ENCODE results near the gene LRCH2. TPM values are rescaled to one million over a fixed set of nuclear protein-coding genes. Genes with fewer than 3 reads are reported as not detected.

Gene LRCH2
- total and polyA plus RNA-seq, 4 experiments from 2014 or later, result not detected

DNA sequence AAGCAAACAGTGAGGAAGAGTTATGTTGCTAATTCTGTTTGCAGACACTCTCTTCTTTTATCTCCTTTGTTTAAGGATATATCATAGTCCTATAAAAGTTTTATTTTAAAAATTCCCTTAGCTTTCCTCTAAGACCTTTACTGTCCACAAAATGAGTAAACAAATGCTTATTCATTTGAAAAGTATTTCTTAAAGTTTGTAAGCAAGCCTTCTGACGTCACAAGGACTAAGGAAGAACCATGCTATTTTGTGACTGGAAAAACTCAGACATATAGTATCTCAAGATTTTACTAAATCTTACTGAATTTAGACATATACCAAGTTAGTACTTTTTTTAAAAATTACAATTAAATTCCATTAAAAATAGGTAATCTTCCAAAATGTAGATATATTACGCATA is 49.9 kb downstream of the LRCH2 start:
- POLR2A ChIA-PET (ENCODE audit: partially characterized antibody), result no interaction called here
- Histone ChIP-seq H3K27ac (ENCODE audit: low read depth, low read length) (no peak overlapping the region), H3K9me3 (ENCODE audit: control insufficient read depth in 1 of 2, low read length in 2 of 2) (no peaks in the 10 kb centered on the region), H3K27me3 (ENCODE audit: insufficient read depth, low read length) (no peaks in the 10 kb centered on the region), H3K4me3 (ENCODE audit: low read length in 2 of 2) (no peak overlapping the region), H3K4me1 (ENCODE audit: insufficient read depth, low read length) (no peaks in the 10 kb centered on the region), H3K36me3 (ENCODE audit: insufficient read depth, low read length) (no peaks in the 10 kb centered on the region)
- CTCF ChIA-PET (ENCODE audit: partially characterized antibody), result no interaction called here
- no peaks in the 10 kb centered on the region for H3K27me3 Mint-ChIP-seq
- no peak for DNase-seq
- peaks cover 0 to 5% (median 0%) of the 10 kb centered on the region in 8 donors for H3K9me3 Mint-ChIP-seq
- H3K4me3 Mint-ChIP-seq, result no peak overlapping the region
- intact Hi-C loops (cut with micrococcal nuclease), result no loop called here
- no peak overlapping the region for H3K27ac Mint-ChIP-seq
- no peaks in the 10 kb centered on the region for H3K4me1 Mint-ChIP-seq
- H3K36me3 Mint-ChIP-seq, result no peaks in the 10 kb centered on the region

DNA sequence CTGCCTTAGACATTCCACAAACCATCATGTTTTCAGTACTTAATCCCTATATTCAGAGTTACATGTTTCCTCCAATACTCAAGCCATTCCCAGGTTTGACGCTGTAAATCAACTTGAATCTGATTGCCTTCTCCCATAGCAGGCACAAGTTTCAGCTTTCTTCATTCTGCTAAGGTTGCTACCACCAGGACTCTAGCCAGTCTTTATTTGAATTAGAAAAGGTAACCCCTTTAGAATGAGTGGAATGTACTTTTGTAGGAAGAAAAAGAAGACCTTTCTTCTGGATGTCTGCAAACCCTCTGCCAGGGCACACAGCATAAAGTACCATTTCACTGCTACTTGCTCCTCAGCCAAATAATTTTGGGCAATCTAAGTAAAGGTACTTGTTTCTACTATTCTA is 55.4 kb downstream of the LRCH2 start:
- Histone ChIP-seq H3K27me3 (ENCODE audit: insufficient read depth, low read length) (no peaks in the 10 kb centered on the region), H3K4me1 (ENCODE audit: insufficient read depth, low read length) (no peaks in the 10 kb centered on the region), H3K9me3 (ENCODE audit: control insufficient read depth in 1 of 2, low read length in 2 of 2) (no peaks in the 10 kb centered on the region), H3K27ac (ENCODE audit: low read depth, low read length) (no peak overlapping the region), H3K36me3 (ENCODE audit: insufficient read depth, low read length) (no peaks in the 10 kb centered on the region), H3K4me3 (ENCODE audit: low read length in 2 of 2) (no peak overlapping the region)
- no peak overlapping the region for H3K4me3 Mint-ChIP-seq
- no peaks in the 10 kb centered on the region for H3K36me3 Mint-ChIP-seq
- no peak for DNase-seq
- POLR2A ChIA-PET (ENCODE audit: partially characterized antibody), result no interaction called here
- H3K4me1 Mint-ChIP-seq, result no peaks in the 10 kb centered on the region
- no peaks in the 10 kb centered on the region for H3K27me3 Mint-ChIP-seq
- CTCF ChIA-PET (ENCODE audit: partially characterized antibody), result no interaction called here
- intact Hi-C loops (cut with micrococcal nuclease), result no loop called here
- no peak overlapping the region for H3K27ac Mint-ChIP-seq
- peaks cover 0 to 7% (median 0%) of the 10 kb centered on the region in 8 donors for H3K9me3 Mint-ChIP-seq

- peaks cover 0 to 7% (median 0%) of the 10 kb centered on the region in 8 donors for H3K9me3 Mint-ChIP-seq
- no peaks in the 10 kb centered on the region for H3K4me1 Mint-ChIP-seq
- ChIA-PET POLR2A (ENCODE audit: partially characterized antibody) (no interaction called here), CTCF (ENCODE audit: partially characterized antibody) (no interaction called here)
- H3K4me3 ChIP-seq (ENCODE audit: low read length in 2 of 2), result no peak overlapping the region
- H3K4me3 Mint-ChIP-seq, result no peak overlapping the region
- intact Hi-C loops (cut with micrococcal nuclease), result no loop called here
- H3K4me1 ChIP-seq (ENCODE audit: insufficient read depth, low read length), result no peaks in the 10 kb centered on the region
- H3K27me3 Mint-ChIP-seq, result no peaks in the 10 kb centered on the region
- H3K27ac ChIP-seq (ENCODE audit: low read depth, low read length), result no peak overlapping the region
- no peaks in the 10 kb centered on the region for H3K36me3 Mint-ChIP-seq
- H3K27ac Mint-ChIP-seq, result no peak overlapping the region
- H3K27me3 ChIP-seq (ENCODE audit: insufficient read depth, low read length), result no peaks in the 10 kb centered on the region
- no peak for DNase-seq
- H3K36me3 ChIP-seq (ENCODE audit: insufficient read depth, low read length), result no peaks in the 10 kb centered on the region
- no peaks in the 10 kb centered on the region for H3K9me3 ChIP-seq (ENCODE audit: control insufficient read depth in 1 of 2, low read length in 2 of 2)
These were observed 56.0 kb downstream of the LRCH2 start for GRCh38 chrX:115177932-115178331.

- no peak for DNase-seq
- no peaks in the 10 kb centered on the region for H3K36me3 ChIP-seq (ENCODE audit: insufficient read depth, low read length)
- H3K27ac ChIP-seq (ENCODE audit: low read depth, low read length), result no peak overlapping the region
- Mint-ChIP-seq H3K4me1 (no peaks in the 10 kb centered on the region), H3K36me3 (no peaks in the 10 kb centered on the region), H3K4me3 (no peak overlapping the region), H3K9me3 (peaks cover 0 to 4% (median 0%) of the 10 kb centered on the region in 8 donors), H3K27ac (no peak overlapping the region), H3K27me3 (no peaks in the 10 kb centered on the region)
- intact Hi-C loops (cut with micrococcal nuclease), result no loop called here
- ChIA-PET POLR2A (ENCODE audit: partially characterized antibody) (no interaction called here), CTCF (ENCODE audit: partially characterized antibody) (no interaction called here)
- H3K9me3 ChIP-seq (ENCODE audit: control insufficient read depth in 1 of 2, low read length in 2 of 2), result no peaks in the 10 kb centered on the region
- no peak overlapping the region for H3K4me3 ChIP-seq (ENCODE audit: low read length in 2 of 2)
- no peaks in the 10 kb centered on the region for H3K4me1 ChIP-seq (ENCODE audit: insufficient read depth, low read length)
- no peaks in the 10 kb centered on the region for H3K27me3 ChIP-seq (ENCODE audit: insufficient read depth, low read length)
These were observed 59.3 kb downstream of the LRCH2 start for GRCh38 chrX:115174548-115174947.

- Mint-ChIP-seq H3K36me3 (no peaks in the 10 kb centered on the region), H3K27ac (no peak overlapping the region), H3K9me3 (peaks cover 0 to 3% (median 0%) of the 10 kb centered on the region in 8 donors), H3K4me3 (no peak overlapping the region), H3K4me1 (no peaks in the 10 kb centered on the region), H3K27me3 (no peaks in the 10 kb centered on the region)
- Histone ChIP-seq H3K9me3 (ENCODE audit: control insufficient read depth in 1 of 2, low read length in 2 of 2) (no peaks in the 10 kb centered on the region), H3K4me1 (ENCODE audit: insufficient read depth, low read length) (no peaks in the 10 kb centered on the region), H3K36me3 (ENCODE audit: insufficient read depth, low read length) (no peaks in the 10 kb centered on the region), H3K27ac (ENCODE audit: low read depth, low read length) (no peak overlapping the region), H3K27me3 (ENCODE audit: insufficient read depth, low read length) (no peaks in the 10 kb centered on the region), H3K4me3 (ENCODE audit: low read length in 2 of 2) (no peak overlapping the region)
- DNase-seq, result no peak
- POLR2A ChIA-PET (ENCODE audit: partially characterized antibody), result no interaction called here
- CTCF ChIA-PET (ENCODE audit: partially characterized antibody), result no interaction called here
- intact Hi-C loops (cut with micrococcal nuclease), result no loop called here
These were observed 60.7 kb downstream of the LRCH2 start for GRCh38 chrX:115173181-115173580.

GRCh38 chrX:115147220-115147619 is 86.7 kb downstream of the LRCH2 start:
- Histone ChIP-seq H3K9me3 (ENCODE audit: control insufficient read depth in 1 of 2, low read length in 2 of 2) (no peaks in the 10 kb centered on the region), H3K36me3 (ENCODE audit: insufficient read depth, low read length) (no peaks in the 10 kb centered on the region), H3K27ac (ENCODE audit: low read depth, low read length) (no peak overlapping the region), H3K4me3 (ENCODE audit: low read length in 2 of 2) (no peak overlapping the region), H3K4me1 (ENCODE audit: insufficient read depth, low read length) (no peaks in the 10 kb centered on the region), H3K27me3 (ENCODE audit: insufficient read depth, low read length) (no peaks in the 10 kb centered on the region)
- H3K4me3 Mint-ChIP-seq, result no peak overlapping the region
- no peak for DNase-seq
- H3K36me3 Mint-ChIP-seq, result no peaks in the 10 kb centered on the region
- intact Hi-C loops (cut with micrococcal nuclease), result no loop called here
- H3K9me3 Mint-ChIP-seq, result peaks cover 0 to 11% (median 4%) of the 10 kb centered on the region in 8 donors
- H3K27me3 Mint-ChIP-seq, result no peaks in the 10 kb centered on the region
- H3K4me1 Mint-ChIP-seq, result no peaks in the 10 kb centered on the region
- no peak overlapping the region for H3K27ac Mint-ChIP-seq
- ChIA-PET POLR2A (ENCODE audit: partially characterized antibody) (no interaction called here), CTCF (ENCODE audit: partially characterized antibody) (no interaction called here)

GRCh38 chrX:115142057-115142456 is 91.8 kb downstream of the LRCH2 start:
- Histone ChIP-seq H3K4me1 (ENCODE audit: insufficient read depth, low read length) (no peaks in the 10 kb centered on the region), H3K36me3 (ENCODE audit: insufficient read depth, low read length) (no peaks in the 10 kb centered on the region), H3K9me3 (ENCODE audit: control insufficient read depth in 1 of 2, low read length in 2 of 2) (no peaks in the 10 kb centered on the region), H3K27me3 (ENCODE audit: insufficient read depth, low read length) (no peaks in the 10 kb centered on the region), H3K27ac (ENCODE audit: low read depth, low read length) (no peak overlapping the region), H3K4me3 (ENCODE audit: low read length in 2 of 2) (no peak overlapping the region)
- no peaks in the 10 kb centered on the region for H3K36me3 Mint-ChIP-seq
- no peak for DNase-seq
- H3K27ac Mint-ChIP-seq, result no peak overlapping the region
- H3K4me1 Mint-ChIP-seq, result no peaks in the 10 kb centered on the region
- H3K9me3 Mint-ChIP-seq, result peaks cover 0 to 16% (median 5%) of the 10 kb centered on the region in 8 donors
- intact Hi-C loops (cut with micrococcal nuclease), result no loop called here
- CTCF ChIA-PET (ENCODE audit: partially characterized antibody), result no interaction called here
- H3K27me3 Mint-ChIP-seq, result no peaks in the 10 kb centered on the region
- no peak overlapping the region for H3K4me3 Mint-ChIP-seq
- POLR2A ChIA-PET (ENCODE audit: partially characterized antibody), result no interaction called here

- no peaks in the 10 kb centered on the region for H3K4me1 ChIP-seq (ENCODE audit: insufficient read depth, low read length)
- Mint-ChIP-seq H3K27me3 (no peaks in the 10 kb centered on the region), H3K27ac (no peak overlapping the region), H3K4me1 (no peaks in the 10 kb centered on the region), H3K9me3 (peaks cover 0 to 12% (median 4%) of the 10 kb centered on the region in 8 donors), H3K36me3 (no peaks in the 10 kb centered on the region), H3K4me3 (no peak overlapping the region)
- no peaks in the 10 kb centered on the region for H3K9me3 ChIP-seq (ENCODE audit: control insufficient read depth in 1 of 2, low read length in 2 of 2)
- no peaks in the 10 kb centered on the region for H3K36me3 ChIP-seq (ENCODE audit: insufficient read depth, low read length)
- no peak overlapping the region for H3K4me3 ChIP-seq (ENCODE audit: low read length in 2 of 2)
- H3K27ac ChIP-seq (ENCODE audit: low read depth, low read length), result no peak overlapping the region
- ChIA-PET CTCF (ENCODE audit: partially characterized antibody) (no interaction called here), POLR2A (ENCODE audit: partially characterized antibody) (no interaction called here)
- intact Hi-C loops (cut with micrococcal nuclease), result no loop called here
- H3K27me3 ChIP-seq (ENCODE audit: insufficient read depth, low read length), result no peaks in the 10 kb centered on the region
- DNase-seq, result no peak
These were observed 95.9 kb downstream of the LRCH2 start for GRCh38 chrX:115138040-115138439.

All from CD4-positive, alpha-beta memory T cell (primary cell).